H1 (cell line): Measurements from ENCODE around the gene RBP7. TPM values are rescaled to one million over a fixed set of nuclear protein-coding genes. Genes with fewer than 3 reads are reported as not detected.

Experiments
- ASH2L ChIP-seq: fragments of 200-600, 300-600 bp; sonication (generic); IDR thresholded peaks from one replicate; pipeline ENCODE4 v1.7.1; 2017; ENCODE audit warnings: low read length
- HDAC6 ChIP-seq: IDR thresholded peaks from one replicate; pipeline ENCODE4 v1.7.1; 2012; ENCODE audit warnings: low read depth, mild to moderate bottlenecking, inconsistent platforms, low read length, moderate library complexity
- POU5F1 ChIP-seq: IDR thresholded peaks from 2 replicates; pipeline ENCODE4 v1.6.1; 2011; ENCODE audit warnings: low read depth, mild to moderate bottlenecking, low read length, moderate library complexity
- RFX5 ChIP-seq: IDR thresholded peaks from 2 replicates; pipeline ENCODE4 v1.6.1; 2011; ENCODE audit warnings: low read depth, low read length, improper control_type of control experiment, borderline replicate concordance
- RXRA ChIP-seq: IDR thresholded peaks from 2 replicates; pipeline ENCODE4 v1.6.1; 2011; ENCODE audit warnings: low read depth, mild to moderate bottlenecking, low read length, moderate library complexity; ENCODE audit not compliant: insufficient read depth
- SIRT6 ChIP-seq: IDR thresholded peaks from one replicate; pipeline ENCODE4 v1.7.1; 2012; ENCODE audit warnings: low read length, inconsistent platforms
- polyA plus RNA-seq, 7 experiments: library from polyadenylated mRNA; depleted of rRNA in 3 of 7; stranded (reverse) in 5 of 7; unstranded in 2 of 7; fragments of >200 nt in 5 of 7; fragments of 200-250 nt in 2 of 7; gene quantifications; 1 replicate in 5 of 7; 2 replicates in 1 of 7; 4 replicates in 1 of 7; pipeline versions ENCODE4 v1.2.1 to v1.2.3, GENCODE V29; 2011 to 2013; ENCODE audit warnings: missing spikeins in 2 of 7, mixed read lengths in 2 of 7
- total RNA-seq: library from RNA; stranded (reverse); fragmentation: NEBNext Ultra II Directional; extraction: Animal tissue kit (Norgen Biotek cat#: 25700); gene quantifications from 2 replicates; pipeline ENCODE4 v1.2.1, GENCODE V29; 2021

RBP7 gene
- total and polyA plus RNA-seq, 2 of the 8 experiments (the other 6 are each of a cell fraction or from before 2014, with no cell fraction given) = 5.7 to 7.2 TPM

DNA sequence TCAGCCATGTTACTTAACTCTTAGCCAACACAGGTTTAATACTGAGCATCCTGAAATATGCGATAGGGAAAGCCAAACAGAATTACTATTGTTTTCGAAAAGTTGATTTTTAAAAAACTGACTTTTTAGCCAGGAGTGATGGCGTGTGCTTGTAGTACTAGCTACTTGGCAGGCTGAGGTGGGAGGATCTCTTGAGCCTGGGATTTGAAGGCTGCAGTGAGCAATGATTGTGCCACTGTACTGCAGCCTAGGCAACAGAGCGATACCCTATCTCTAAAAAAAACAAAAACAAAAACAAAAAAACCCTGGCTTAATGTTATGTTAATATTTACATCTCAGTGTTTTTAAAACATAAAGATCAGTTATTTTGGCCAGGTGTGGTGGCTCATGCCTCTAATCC, 37.0 kb upstream of the RBP7 start (continued):
- TF ChIP-seq RXRA (no peak), SIRT6 (no peak), RFX5 (no peak), POU5F1 (no peak), HDAC6 (no peak), ASH2L (no peak)
